Measurements from ENCODE around the gene PIGP.
"Not testable (repeated sequence)": the region's sequence is repeated elsewhere in the genome, so short reads cannot be mapped to it uniquely, and the experiment has no call there.

PIGP gene

DNA sequence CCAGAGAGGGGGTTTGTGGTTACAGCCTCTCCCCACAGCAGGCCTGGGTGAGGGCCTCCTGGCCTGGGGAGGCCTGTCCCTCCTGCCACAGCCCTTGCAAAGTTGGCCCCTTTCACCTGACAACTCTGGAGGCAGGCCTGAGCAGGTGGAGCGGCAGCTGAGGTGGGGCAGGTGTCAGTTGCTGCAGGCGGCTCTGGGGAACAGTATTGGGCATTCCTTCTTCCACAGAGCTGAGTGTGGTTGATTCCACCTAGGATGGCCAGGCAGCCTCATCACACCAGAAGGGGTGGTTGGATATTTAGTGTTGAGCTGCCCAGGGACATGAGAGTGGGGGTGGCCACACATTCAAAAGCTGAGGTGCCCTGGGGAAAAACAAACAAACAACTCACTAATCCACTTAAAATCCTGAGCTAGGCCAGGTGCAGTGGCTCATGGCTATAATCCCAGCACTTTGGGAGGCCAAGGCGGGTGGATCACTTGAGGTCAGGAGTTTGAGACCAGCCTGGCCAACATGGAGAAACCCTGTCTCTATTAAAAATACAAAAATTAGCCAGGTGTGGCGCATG, 31.1 kb downstream of the PIGP start:
- DNase-seq (ENCODE audit: low read depth), result no peak

DNA sequence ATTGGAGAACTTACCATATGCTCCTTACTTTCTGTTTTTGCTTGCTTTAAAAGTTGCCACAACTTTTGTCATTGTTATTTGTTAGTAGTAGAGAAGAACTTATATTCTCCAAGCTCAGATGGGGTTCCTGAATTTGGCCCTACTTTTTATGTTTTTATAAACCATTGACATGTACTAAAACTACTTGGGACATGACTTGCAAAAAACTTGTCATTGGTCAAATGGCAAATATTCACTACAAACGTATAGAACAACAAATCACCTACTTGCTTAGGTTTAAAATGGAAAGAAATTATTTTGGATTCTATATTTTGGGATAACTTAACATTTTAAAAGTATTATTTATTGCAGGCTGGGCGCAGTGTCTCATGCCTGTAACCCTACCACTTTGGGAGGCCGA, 32.7 kb downstream of the PIGP start:
- DNase-seq (ENCODE audit: low read depth), result no peak

DNA sequence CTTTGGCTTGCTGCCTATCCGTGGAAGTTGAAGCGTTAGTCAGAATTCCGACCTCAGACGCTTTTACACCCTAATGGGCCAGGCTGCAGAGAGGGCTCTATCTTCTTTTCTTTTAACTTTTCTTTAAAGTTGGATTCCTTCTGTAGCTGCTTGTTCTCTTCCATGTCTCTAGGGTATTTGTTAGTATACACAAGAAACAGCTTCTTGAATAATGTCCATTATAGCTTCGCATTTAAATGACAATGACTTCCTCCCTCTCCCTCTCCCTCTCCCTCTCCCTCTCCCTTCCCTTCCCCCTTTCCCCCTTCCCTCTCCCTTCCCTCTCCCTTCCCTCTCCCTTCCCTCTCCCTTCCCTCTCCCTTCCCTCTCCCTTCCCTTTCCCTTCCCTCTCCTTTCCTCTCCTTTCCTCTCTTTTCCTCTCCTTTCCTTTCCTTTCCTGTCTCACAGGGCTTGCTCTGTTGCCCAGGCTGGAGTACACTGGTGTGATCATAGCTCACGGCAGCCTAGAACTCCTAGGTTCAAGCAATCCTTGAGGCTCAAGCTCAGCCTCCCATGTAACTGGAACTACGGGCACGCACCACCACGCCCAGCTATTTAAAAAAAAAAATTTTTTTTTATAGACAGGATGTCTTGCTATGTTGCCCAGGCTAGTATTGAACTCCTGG, 33.3 kb downstream of the PIGP start:
- no peak for DNase-seq (ENCODE audit: low read depth)

DNA sequence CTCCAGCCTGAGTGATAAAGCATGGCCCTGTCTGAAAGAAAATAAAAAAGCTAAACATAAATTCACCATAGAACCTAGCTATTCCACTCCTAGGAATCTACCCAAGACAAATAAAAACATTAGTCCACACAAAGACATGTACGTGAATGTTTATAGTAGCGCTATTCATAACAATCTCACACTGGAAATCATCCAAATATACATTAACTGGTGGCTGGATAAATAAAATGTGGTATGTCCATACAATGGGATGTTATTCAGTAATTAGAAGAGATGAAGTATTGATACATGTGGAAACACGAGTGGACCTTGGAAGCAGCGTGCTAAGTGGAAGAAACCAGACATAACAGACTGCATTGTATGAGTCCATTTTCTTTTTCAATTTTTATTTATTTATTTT, 36.7 kb downstream of the PIGP start:
- no peak for DNase-seq (ENCODE audit: low read depth)

DNA sequence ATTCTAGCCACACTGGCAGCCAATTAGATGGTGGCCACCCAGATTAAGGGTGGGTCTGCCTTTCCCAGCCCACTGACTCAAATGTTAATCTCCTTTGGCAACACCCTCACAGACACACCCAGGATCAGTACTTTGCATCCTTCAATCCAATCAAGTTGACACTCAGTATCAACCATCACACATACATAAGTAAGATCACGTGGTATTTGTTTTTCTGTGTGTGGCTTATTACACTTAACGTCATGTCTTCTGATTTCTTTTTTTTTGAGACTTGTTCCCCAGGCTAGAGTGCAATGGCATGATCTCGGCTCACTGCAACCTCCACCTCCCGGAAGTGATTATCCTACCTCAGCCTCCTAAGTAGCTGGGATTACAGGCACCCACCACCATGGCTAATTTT, 38.5 kb downstream of the PIGP start:
- not testable (repeated sequence) for DNase-seq (ENCODE audit: low read depth)

DNA sequence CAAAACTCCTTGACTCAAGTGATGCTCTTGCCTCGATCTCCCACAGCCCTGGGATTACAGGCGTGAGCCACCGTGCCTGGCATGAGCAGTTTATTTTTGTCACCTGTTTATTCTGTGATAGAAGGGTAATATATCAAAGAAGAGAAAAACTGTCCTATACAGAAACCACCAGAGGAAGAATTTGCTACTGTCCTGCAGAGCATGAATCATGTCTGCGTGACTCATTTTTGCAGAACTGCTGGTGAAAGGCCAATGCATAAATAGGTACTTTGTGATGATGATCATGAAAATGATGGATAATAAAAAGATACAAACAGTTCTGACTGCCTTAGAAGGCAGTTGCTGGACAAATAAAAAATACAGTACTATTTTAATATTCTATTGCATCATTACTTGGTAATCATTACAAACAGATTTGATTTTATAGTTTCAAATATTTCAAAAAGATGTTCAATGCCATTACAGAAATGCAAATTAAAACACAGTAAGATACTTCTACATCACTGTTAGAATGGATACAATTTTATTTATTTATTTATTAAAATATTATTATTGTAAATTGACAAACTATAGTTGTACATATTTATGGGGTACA, 39.9 kb downstream of the PIGP start:
- no peak for DNase-seq (ENCODE audit: low read depth)

DNA sequence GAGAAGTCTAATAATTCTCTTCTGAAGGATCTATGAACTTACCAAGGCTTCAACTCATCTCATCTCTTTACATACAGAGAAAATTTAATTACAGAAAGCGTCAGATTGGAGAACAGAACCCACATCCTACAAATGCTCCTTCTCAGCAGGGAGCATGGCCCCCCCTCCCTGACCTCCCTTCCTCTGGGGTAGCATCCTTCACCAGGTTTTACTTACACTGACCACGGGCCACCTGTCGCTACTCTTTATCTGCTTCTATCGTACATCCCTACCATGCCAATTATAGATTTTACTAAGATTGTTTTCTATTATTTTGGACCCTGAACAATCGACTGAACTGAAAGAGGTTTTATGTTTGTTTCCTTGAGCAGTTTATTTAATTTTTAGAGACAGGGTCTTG, 40.6 kb downstream of the PIGP start:
- no peak for DNase-seq (ENCODE audit: low read depth)

DNA sequence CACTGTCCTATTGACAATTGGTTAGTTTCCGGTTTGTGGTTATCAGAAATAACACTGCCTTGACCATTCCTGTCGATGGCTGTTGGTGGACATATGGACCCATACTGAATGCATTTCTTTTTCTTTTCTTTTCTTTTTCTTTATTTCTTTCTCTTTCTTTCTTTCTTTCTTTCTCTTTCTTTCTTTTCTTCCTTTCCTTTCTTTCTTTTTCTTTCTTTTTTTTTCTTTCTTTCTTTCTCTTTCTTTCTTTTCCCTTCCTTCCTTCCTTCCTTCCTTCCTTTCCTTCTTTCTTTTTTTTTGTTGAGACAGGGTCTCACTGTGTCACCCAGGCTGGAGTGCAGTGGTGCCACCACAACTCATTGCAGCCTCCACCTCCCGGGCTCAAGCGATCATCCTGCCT, 42.0 kb downstream of the PIGP start:
- DNase-seq (ENCODE audit: low read depth), result no peak

DNA sequence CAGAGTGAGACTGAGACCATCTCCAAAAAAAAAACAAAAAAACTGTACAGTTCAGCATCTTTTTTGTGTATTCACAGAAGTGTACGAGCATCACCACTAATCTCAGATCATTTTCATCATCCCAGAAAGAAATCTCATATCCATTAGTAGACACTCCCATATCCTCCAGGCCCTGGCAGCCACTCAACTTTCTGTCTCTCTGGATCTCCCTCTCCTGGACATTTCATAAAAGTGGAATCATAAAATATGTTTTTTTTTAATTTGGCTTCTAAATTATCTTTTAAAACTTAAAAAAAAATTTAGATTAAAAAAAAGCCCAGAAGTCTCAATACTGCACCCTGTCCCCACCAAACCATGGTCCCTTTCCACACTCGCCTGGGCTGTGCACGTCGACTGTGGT, 44.3 kb downstream of the PIGP start:
- no peak for DNase-seq (ENCODE audit: low read depth)

DNA sequence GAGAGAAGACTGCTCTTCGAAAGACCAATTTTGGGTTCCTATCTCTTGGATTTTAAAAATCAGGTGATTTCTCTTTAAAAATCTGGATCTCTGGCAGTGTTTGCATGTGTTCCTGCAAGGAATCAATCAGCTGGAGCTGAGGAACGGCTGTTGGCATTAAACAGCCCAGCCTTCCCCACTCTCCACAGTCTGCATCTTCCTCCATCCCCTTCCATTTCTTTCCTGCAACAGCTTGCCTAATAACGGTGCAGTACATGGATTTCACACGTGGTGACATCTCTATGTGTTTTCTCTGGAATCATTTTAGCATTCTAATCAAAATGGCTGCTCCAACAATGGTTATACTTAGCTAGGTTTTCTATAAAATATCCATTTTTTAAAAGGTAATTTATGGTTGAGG, 46.4 kb downstream of the PIGP start:
- no peak for DNase-seq (ENCODE audit: low read depth)

DNA sequence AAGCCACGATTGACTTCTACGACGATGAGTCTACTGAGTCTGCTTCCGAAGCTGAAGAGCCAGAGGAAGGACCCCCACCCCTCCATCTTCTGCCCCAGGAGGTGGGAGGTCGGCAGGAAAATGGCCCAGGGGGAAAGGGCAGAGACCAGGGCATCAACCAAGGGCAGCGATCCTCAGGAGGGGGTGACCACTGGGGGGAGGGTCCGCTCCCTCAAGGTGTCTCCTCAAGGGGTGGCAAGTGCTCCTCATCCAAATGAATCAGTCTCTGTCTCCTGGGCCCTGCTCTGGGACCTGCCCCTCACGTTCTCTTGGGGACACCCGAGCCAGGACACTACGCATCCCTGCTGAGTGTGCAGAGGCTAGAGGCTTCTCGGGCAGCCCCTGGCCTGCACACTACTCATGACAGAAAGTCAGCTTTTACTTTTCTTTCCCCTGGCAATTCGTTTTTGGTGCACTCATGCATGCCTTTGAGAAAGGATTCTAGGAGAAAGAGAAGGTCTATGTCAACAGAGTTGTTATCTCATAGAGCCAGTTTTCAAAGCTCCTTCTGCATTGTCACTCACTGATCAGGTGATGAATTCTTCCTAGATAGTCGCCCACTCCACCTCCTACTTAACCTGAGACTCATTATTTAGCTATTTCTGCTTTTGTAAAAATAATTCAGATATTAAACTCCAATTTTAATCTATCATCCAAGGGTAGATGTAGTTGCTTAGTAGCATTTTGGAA, 54.8 kb downstream of the PIGP start:
- DNase-seq (ENCODE audit: low read depth), result no peak
